Peyer's patch (tissue), 4 donors: ENCODE data around the gene IGFLR1.

Experiments
- POLR2A ChIP-seq, 2 donors: fragments of 450-650 bp; IDR thresholded peaks; one replicate each; pipeline ENCODE4 v1.5.1; 2017; ENCODE audit warnings: antibody characterized with exemption in 2 of 2, mild to moderate bottlenecking in 2 of 2, moderate library complexity in 2 of 2
- TF ChIP-seq, protein P1 (sequence below), 6 experiments: fragments of 450-650 bp in 4 of 6; fragments of 200-600 bp in 2 of 6; sonication (generic) in 1 of 6; IDR thresholded peaks; one replicate each; pipeline ENCODE4 v1.5.1; 2017 to 2019; ENCODE audit warnings: antibody characterized with exemption in 6 of 6, mild to moderate bottlenecking in 3 of 6, moderate library complexity in 1 of 6

DNA sequence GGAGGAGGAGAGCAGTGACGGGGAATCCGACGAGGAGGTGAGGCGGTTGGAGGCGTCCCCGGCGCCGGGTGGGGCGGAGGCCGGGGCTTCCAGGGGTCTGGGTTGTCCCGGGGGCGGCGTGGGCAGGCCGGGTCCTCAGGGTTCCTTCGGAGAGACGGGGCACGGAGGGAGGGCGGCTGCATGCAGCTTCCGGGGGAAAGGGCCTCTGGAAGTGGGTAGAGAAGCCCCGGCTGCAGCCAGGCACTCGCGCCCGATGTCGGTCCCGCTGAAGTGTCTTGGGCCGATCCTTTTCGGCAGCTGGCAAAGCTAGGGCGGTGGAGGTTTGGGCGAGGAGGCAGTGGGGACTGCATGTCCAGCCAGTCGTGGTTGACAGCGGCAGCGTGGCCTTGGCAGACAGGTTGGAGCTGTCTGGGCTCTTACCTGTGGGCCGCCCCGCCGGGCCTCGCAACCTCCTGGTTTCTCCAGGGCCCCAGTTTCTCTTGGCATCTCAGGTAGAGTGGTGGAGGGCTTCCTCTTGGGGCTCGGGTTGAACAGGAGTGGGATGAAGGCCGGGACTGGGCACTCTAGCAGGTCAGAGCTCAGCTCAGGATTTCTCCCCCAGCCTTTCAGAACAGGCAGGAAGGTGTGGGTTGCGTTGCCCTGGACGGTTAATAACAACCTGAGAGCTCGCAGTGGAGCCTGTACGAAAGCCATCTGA lies 23.8 kb downstream of the IGFLR1 start:
- TF ChIP-seq, protein P1, sequence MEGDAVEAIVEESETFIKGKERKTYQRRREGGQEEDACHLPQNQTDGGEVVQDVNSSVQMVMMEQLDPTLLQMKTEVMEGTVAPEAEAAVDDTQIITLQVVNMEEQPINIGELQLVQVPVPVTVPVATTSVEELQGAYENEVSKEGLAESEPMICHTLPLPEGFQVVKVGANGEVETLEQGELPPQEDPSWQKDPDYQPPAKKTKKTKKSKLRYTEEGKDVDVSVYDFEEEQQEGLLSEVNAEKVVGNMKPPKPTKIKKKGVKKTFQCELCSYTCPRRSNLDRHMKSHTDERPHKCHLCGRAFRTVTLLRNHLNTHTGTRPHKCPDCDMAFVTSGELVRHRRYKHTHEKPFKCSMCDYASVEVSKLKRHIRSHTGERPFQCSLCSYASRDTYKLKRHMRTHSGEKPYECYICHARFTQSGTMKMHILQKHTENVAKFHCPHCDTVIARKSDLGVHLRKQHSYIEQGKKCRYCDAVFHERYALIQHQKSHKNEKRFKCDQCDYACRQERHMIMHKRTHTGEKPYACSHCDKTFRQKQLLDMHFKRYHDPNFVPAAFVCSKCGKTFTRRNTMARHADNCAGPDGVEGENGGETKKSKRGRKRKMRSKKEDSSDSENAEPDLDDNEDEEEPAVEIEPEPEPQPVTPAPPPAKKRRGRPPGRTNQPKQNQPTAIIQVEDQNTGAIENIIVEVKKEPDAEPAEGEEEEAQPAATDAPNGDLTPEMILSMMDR (IDR thresholded peaks at IDR 0.05), result no peak
- no peak for TF ChIP-seq POLR2A (IDR thresholded peaks at IDR 0.05)
